Naive thymus-derived CD4-positive, alpha-beta T cell (primary cell): ENCODE measurements around the gene OR6C70. TPM values are rescaled to one million over a fixed set of nuclear protein-coding genes. Genes with fewer than 3 reads are reported as not detected.

ENCODE experiments used
- ATAC-seq: fragments of 150-1000 bp; cut with Tn5 transposase; 2 replicates; pipeline ENCODE4 v1.10.0; 2021; ENCODE audit warnings: mild to moderate bottlenecking, moderate library complexity
- CTCF ChIA-PET: fragments of 350-600 bp; sonication (Branson Sonifier 250); formaldehyde crosslinking; loops from one replicate; lab custom pipeline; 2021; ENCODE audit warnings: antibody characterized with exemption; lab: Charles Lee
- POLR2A ChIA-PET: fragments of 350-600 bp; sonication (Branson Sonifier 250); formaldehyde crosslinking; loops from one replicate; lab custom pipeline; 2021; ENCODE audit warnings: antibody characterized with exemption, inconsistent platforms; lab: Charles Lee
- DNase-seq, 9 donors: peaks; one replicate each; pipeline versions ENCODE4 v3.0.0 to v3.0.0-alpha.2; 2020 to 2022; ENCODE audit warnings: mixed read lengths in 1 of 9
- H3K27ac ChIP-seq: one replicate; pipeline ENCODE4 v1.7.0; 2013; ENCODE audit warnings: mild to moderate bottlenecking, low read depth, low read length, moderate library complexity
- H3K27me3 ChIP-seq, 2 donors: one replicate each; pipeline ENCODE4 v1.7.0; 2013; ENCODE audit warnings: low read length in 2 of 2, mild to moderate bottlenecking in 2 of 2, moderate library complexity in 2 of 2; ENCODE audit not compliant: control insufficient read depth in 2 of 2, insufficient read depth in 2 of 2
- H3K36me3 ChIP-seq, 3 experiments: 1 replicate in 2 of 3; 2 replicates in 1 of 3; pipeline ENCODE4 v1.7.0; 2013; ENCODE audit warnings: low read length in 3 of 3, mild to moderate bottlenecking in 3 of 3, moderate library complexity in 1 of 3; ENCODE audit not compliant: insufficient read depth in 3 of 3, control insufficient read depth in 2 of 3
- H3K4me1 ChIP-seq, 2 donors: one replicate each; pipeline ENCODE4 v1.7.0; 2013; ENCODE audit warnings: low read length in 2 of 2, mild to moderate bottlenecking in 2 of 2, moderate library complexity in 1 of 2; ENCODE audit not compliant: control insufficient read depth in 2 of 2, insufficient read depth in 2 of 2
- H3K4me3 ChIP-seq: 2 replicates; pipeline ENCODE4 v1.7.0; 2013; ENCODE audit warnings: mild to moderate bottlenecking, low read length
- H3K9me3 ChIP-seq, 3 experiments: 1 replicate in 2 of 3; 2 replicates in 1 of 3; pipeline ENCODE4 v1.7.0; 2013; ENCODE audit warnings: low read length in 3 of 3; ENCODE audit not compliant: control insufficient read depth in 2 of 3
- H3K27ac Mint-ChIP-seq, 9 donors: one replicate each; pipeline ENCODE4 v1.8.0; 2020 to 2022; ENCODE audit warnings: mixed read lengths in 9 of 9, mild to moderate bottlenecking in 8 of 9, moderate library complexity in 5 of 9, inconsistent platforms in 2 of 9
- H3K27me3 Mint-ChIP-seq, 5 donors: one replicate each; pipeline ENCODE4 v1.8.0; 2021 to 2022; ENCODE audit warnings: mixed read lengths in 5 of 5, mild to moderate bottlenecking in 1 of 5
- H3K36me3 Mint-ChIP-seq, 5 donors: one replicate each; pipeline ENCODE4 v1.8.0; 2020 to 2022; ENCODE audit warnings: mixed read lengths in 5 of 5, mild to moderate bottlenecking in 3 of 5, inconsistent platforms in 1 of 5
- H3K4me1 Mint-ChIP-seq, 7 donors: one replicate each; pipeline ENCODE4 v1.8.0; 2020 to 2022; ENCODE audit warnings: mixed read lengths in 7 of 7, mild to moderate bottlenecking in 3 of 7, inconsistent platforms in 1 of 7
- H3K4me3 Mint-ChIP-seq, 10 donors: one replicate each; pipeline ENCODE4 v1.8.0; 2020 to 2022; ENCODE audit warnings: mild to moderate bottlenecking in 10 of 10, mixed read lengths in 10 of 10, moderate library complexity in 6 of 10, inconsistent platforms in 2 of 10
- H3K9me3 Mint-ChIP-seq, 11 donors: one replicate each; pipeline ENCODE4 v1.8.0; 2020 to 2022; ENCODE audit warnings: mixed read lengths in 11 of 11, mild to moderate bottlenecking in 4 of 11, inconsistent platforms in 1 of 11, moderate library complexity in 1 of 11
- intact Hi-C, 2 donors: fragments of 100-400 bp; cut with micrococcal nuclease; formaldehyde crosslinking; loops; one replicate each; pipeline ENCODE4 v1.15.1; 2023
- polyA plus RNA-seq, 2 donors: library from polyadenylated mRNA; unstranded; fragments of 300-500 nt; fragmentation: Illumina TruSeq; gene quantifications; one replicate each; pipeline ENCODE4 v1.2.3, GENCODE V29; 2021
- total RNA-seq, 6 experiments: library from RNA in 5 of 6; stranded (reverse) in 5 of 6; gene quantifications; 1 replicate in 5 of 6; 2 replicates in 1 of 6; pipeline ENCODE4 v1.2.3 and lab custom pipeline; 2021 to 2026

Gene OR6C70
- total RNA-seq (not detected), polyA plus RNA-seq (not detected), total RNA-seq (lab: John Stamatoyannopoulos, UW) (not detected)

GRCh38 chr12:55470088-55470829, at the start of gene OR6C70:
OR6C70 (minus strand) TSS chr12:55470138; CDS start chr12:55470138, 0 bp downstream.
- H3K4me3 Mint-ChIP-seq = no peak within 1 kb of the TSS
- H3K9me3 Mint-ChIP-seq = peaks cover 0 to 3% (median 0%) of the 10 kb centered on the region in 11 donors
- H3K4me1 Mint-ChIP-seq = no peaks in the 10 kb centered on the region
- ATAC-seq (no peak), DNase-seq (no peak)
- ChIA-PET POLR2A (no interaction called here), CTCF (no interaction called here)
- Histone ChIP-seq H3K36me3 (no peaks in the 10 kb centered on the region), H3K4me3 (no peak within 1 kb of the TSS), H3K4me1 (no peaks in the 10 kb centered on the region), H3K9me3 (no peaks in the 10 kb centered on the region), H3K27ac (no peak within 1 kb of the TSS), H3K27me3 (no peaks in the 10 kb centered on the region)
- H3K27me3 Mint-ChIP-seq = peaks cover 18 to 35% (median 21%) of the 10 kb centered on the region in 5 donors
- intact Hi-C loops = no loop called here
- no peak within 1 kb of the TSS for H3K27ac Mint-ChIP-seq
- no peaks in the 10 kb centered on the region for H3K36me3 Mint-ChIP-seq

GRCh38 chr12:55516391-55516790, 46.5 kb upstream of the OR6C70 start:
- Mint-ChIP-seq H3K36me3 (no peaks in the 10 kb centered on the region), H3K4me1 (no peaks in the 10 kb centered on the region), H3K4me3 (no peak overlapping the region), H3K9me3 (peaks cover 0 to 15% (median 4%) of the 10 kb centered on the region in 11 donors), H3K27me3 (peaks cover 0 to 45% (median 43%) of the 10 kb centered on the region in 5 donors), H3K27ac (no peak overlapping the region)
- no peaks in the 10 kb centered on the region for H3K4me1 ChIP-seq
- no peaks in the 10 kb centered on the region for H3K36me3 ChIP-seq
- no peaks in the 10 kb centered on the region for H3K27me3 ChIP-seq
- DNase-seq (no peak), ATAC-seq (no peak)
- ChIA-PET CTCF (no interaction called here), POLR2A (no interaction called here)
- no peak overlapping the region for H3K27ac ChIP-seq
- H3K4me3 ChIP-seq = no peak overlapping the region
- intact Hi-C loops = no loop called here
- H3K9me3 ChIP-seq = no peaks in the 10 kb centered on the region

- Mint-ChIP-seq H3K9me3 (peaks cover 0 to 15% (median 4%) of the 10 kb centered on the region in 11 donors), H3K4me3 (no peak overlapping the region), H3K27me3 (peaks cover 0 to 48% (median 43%) of the 10 kb centered on the region in 5 donors), H3K4me1 (no peaks in the 10 kb centered on the region), H3K36me3 (no peaks in the 10 kb centered on the region), H3K27ac (no peak overlapping the region)
- intact Hi-C loops = no loop called here
- ChIA-PET CTCF (no interaction called here), POLR2A (no interaction called here)
- Histone ChIP-seq H3K4me3 (no peak overlapping the region), H3K27me3 (no peaks in the 10 kb centered on the region), H3K36me3 (no peaks in the 10 kb centered on the region), H3K27ac (no peak overlapping the region), H3K4me1 (no peaks in the 10 kb centered on the region), H3K9me3 (no peaks in the 10 kb centered on the region)
- DNase-seq (no peak), ATAC-seq (no peak)
Measured at GRCh38 chr12:55515696-55516095, 45.8 kb upstream of the OR6C70 start.

- Histone ChIP-seq H3K4me3 (no peak overlapping the region), H3K4me1 (no peaks in the 10 kb centered on the region), H3K27ac (no peak overlapping the region), H3K27me3 (no peaks in the 10 kb centered on the region), H3K36me3 (no peaks in the 10 kb centered on the region), H3K9me3 (no peaks in the 10 kb centered on the region)
- Mint-ChIP-seq H3K4me3 (no peak overlapping the region), H3K4me1 (no peaks in the 10 kb centered on the region), H3K36me3 (no peaks in the 10 kb centered on the region), H3K9me3 (peaks cover 0 to 6% (median 1%) of the 10 kb centered on the region in 11 donors), H3K27ac (no peak overlapping the region), H3K27me3 (peaks cover 0 to 28% (median 6%) of the 10 kb centered on the region in 5 donors)
- intact Hi-C loops = no loop called here
- ATAC-seq (no peak), DNase-seq (no peak)
- ChIA-PET CTCF (no interaction called here), POLR2A (no interaction called here)
Measured at GRCh38 chr12:55501601-55502000, 31.7 kb upstream of the OR6C70 start.

GRCh38 chr12:55499810-55500252, 29.9 kb upstream of the OR6C70 start:
- Mint-ChIP-seq H3K4me3 (no peak overlapping the region), H3K27ac (no peak overlapping the region), H3K9me3 (peaks cover 0 to 5% (median 0%) of the 10 kb centered on the region in 11 donors), H3K27me3 (peaks cover 0 to 39% (median 9%) of the 10 kb centered on the region in 5 donors), H3K36me3 (no peaks in the 10 kb centered on the region), H3K4me1 (no peaks in the 10 kb centered on the region)
- Histone ChIP-seq H3K27me3 (no peaks in the 10 kb centered on the region), H3K4me3 (no peak overlapping the region), H3K4me1 (no peaks in the 10 kb centered on the region), H3K27ac (no peak overlapping the region), H3K9me3 (no peaks in the 10 kb centered on the region), H3K36me3 (no peaks in the 10 kb centered on the region)
- ATAC-seq = no peak
- DNase-seq = no peak
- POLR2A ChIA-PET = no interaction called here
- CTCF ChIA-PET = no interaction called here
- intact Hi-C loops = no loop called here

- no peak for ATAC-seq
- POLR2A ChIA-PET = no interaction called here
Measured at GRCh38 chr12:55499231-55499630, 29.3 kb upstream of the OR6C70 start.

GRCh38 chr12:55495490-55495889, 25.6 kb upstream of the OR6C70 start:
- intact Hi-C loops = no loop called here
- no peaks in the 10 kb centered on the region for H3K36me3 ChIP-seq
- H3K27me3 ChIP-seq = no peaks in the 10 kb centered on the region
- H3K4me1 ChIP-seq = no peaks in the 10 kb centered on the region
- no peak overlapping the region for H3K4me3 ChIP-seq
- Mint-ChIP-seq H3K9me3 (no peaks in the 10 kb centered on the region), H3K4me1 (no peaks in the 10 kb centered on the region), H3K27ac (no peak overlapping the region), H3K27me3 (peaks cover 0 to 31% (median 18%) of the 10 kb centered on the region in 5 donors), H3K4me3 (no peak overlapping the region), H3K36me3 (no peaks in the 10 kb centered on the region)
- DNase-seq = no peak
- ATAC-seq = no peak
- ChIA-PET POLR2A (no interaction called here), CTCF (no interaction called here)
- no peaks in the 10 kb centered on the region for H3K9me3 ChIP-seq
- no peak overlapping the region for H3K27ac ChIP-seq

More at GRCh38 chr12:55499231-55499630, 29.3 kb upstream of the OR6C70 start:
- Histone ChIP-seq H3K9me3 (no peaks in the 10 kb centered on the region), H3K27me3 (no peaks in the 10 kb centered on the region), H3K4me1 (no peaks in the 10 kb centered on the region), H3K36me3 (no peaks in the 10 kb centered on the region), H3K27ac (no peak overlapping the region), H3K4me3 (no peak overlapping the region)
- no peaks in the 10 kb centered on the region for H3K4me1 Mint-ChIP-seq
- DNase-seq = no peak
- intact Hi-C loops = no loop called here
- H3K4me3 Mint-ChIP-seq = no peak overlapping the region
- peaks cover 0 to 1% (median 0%) of the 10 kb centered on the region in 11 donors for H3K9me3 Mint-ChIP-seq
- H3K27me3 Mint-ChIP-seq = peaks cover 0 to 39% (median 9%) of the 10 kb centered on the region in 5 donors
- CTCF ChIA-PET = no interaction called here
- H3K27ac Mint-ChIP-seq = no peak overlapping the region
- H3K36me3 Mint-ChIP-seq = no peaks in the 10 kb centered on the region
